Coronary artery (tissue), 2 donors: ENCODE results near the gene ZP1.

Experiments used
- DNase-seq: peaks from one replicate; pipeline ENCODE4 v3.0.0-alpha.2; 2017; ENCODE audit warnings: low spot score
- H3K27ac ChIP-seq, 2 donors: fragments of 200-600 bp; sonication (generic); one replicate each; pipeline ENCODE4 v1.5.1; 2016 to 2019
- H3K4me3 ChIP-seq: fragments of 200-600 bp; sonication (generic); 2 replicates; pipeline ENCODE4 v1.5.1; 2016; ENCODE audit warnings: mild to moderate bottlenecking, moderate library complexity
- CTCF ChIP-seq: fragments of 200-600 bp; sonication (generic); IDR thresholded peaks from one replicate; pipeline ENCODE4 v1.5.1; 2019; ENCODE audit warnings: antibody characterized with exemption

The ZP1 gene

GRCh38 chr11:60845338-60845737, 22.0 kb upstream of the ZP1 start:
- Histone ChIP-seq H3K4me3 (no peak overlapping the region), H3K27ac (no peak overlapping the region)
- TF ChIP-seq CTCF, result no peak
- no peak for DNase-seq

- Histone ChIP-seq H3K4me3 (no peak overlapping the region), H3K27ac (no peak overlapping the region)
- DNase-seq, result no peak
- TF ChIP-seq CTCF, result no peak
Measured at GRCh38 chr11:60847281-60847680, 20.1 kb upstream of the ZP1 start.

GRCh38 chr11:60847896-60848295, 19.4 kb upstream of the ZP1 start:
- no peak overlapping the region for H3K27ac ChIP-seq
- no peak for TF ChIP-seq CTCF
- H3K4me3 ChIP-seq, result no peak overlapping the region
- DNase-seq, result no peak

GRCh38 chr11:60848714-60849151, 18.6 kb upstream of the ZP1 start:
- no peak overlapping the region for H3K27ac ChIP-seq
- no peak for TF ChIP-seq CTCF
- no peak overlapping the region for H3K4me3 ChIP-seq

GRCh38 chr11:60849641-60850520, 17.5 kb upstream of the ZP1 start:
- TF ChIP-seq CTCF, result no peak
- DNase-seq, result no peak

More at GRCh38 chr11:60848714-60849151, 18.6 kb upstream of the ZP1 start:
- no peak for DNase-seq

GRCh38 chr11:60851327-60852104, 15.8 kb upstream of the ZP1 start:
- H3K27ac ChIP-seq, result no peak overlapping the region
- no peak overlapping the region for H3K4me3 ChIP-seq
- no peak for TF ChIP-seq CTCF
- no peak for DNase-seq

More at GRCh38 chr11:60849641-60850520, 17.5 kb upstream of the ZP1 start:
- Histone ChIP-seq H3K4me3 (no peak overlapping the region), H3K27ac (no peak overlapping the region)
